Non-pigmented ciliary epithelial cell (primary cell): ENCODE data around the gene COL9A3.

ENCODE experiments used
- DNase-seq: peaks from one replicate; pipeline ENCODE4 v3.0.0-alpha.2; 2010; ENCODE audit warnings: low read depth

COL9A3 gene

DNA sequence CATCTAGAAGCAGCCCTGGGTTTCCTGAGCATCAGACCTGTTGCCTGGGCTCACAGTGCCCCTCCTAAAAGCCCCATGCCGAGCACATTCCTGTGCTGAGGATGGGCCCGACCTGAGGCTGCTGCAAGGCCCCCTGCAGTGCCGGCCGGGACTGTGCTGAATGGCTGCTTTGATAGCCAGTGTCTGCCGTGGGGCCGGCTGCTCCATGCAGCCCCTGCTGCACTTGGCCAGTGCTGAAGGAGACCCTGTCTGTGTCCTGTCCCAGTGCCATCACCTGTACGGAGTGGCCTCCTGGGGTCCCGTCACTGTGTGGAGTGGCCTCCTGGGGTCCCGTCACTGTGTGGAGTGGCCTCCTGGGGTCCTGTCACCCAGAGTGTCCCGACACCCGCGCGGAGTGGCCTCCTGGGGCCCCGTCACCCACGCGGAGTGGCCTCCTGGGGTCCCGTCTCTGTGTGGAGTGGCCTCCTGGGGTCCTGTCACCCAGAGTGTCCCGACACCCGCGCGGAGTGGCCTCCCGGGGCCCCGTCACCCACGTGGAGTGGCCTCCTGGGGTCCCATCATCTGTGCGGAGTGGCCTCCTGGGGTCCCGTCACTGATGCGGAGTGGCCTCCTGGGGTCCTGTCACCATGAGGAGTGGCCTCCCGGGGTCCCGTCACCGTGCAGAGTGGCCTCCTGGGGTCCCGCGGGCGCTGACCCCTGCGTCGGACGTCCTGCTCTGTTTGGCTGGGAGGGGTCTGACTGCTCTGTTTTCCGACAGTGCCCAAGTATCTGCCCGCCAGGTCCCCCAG, 7.0 kb downstream of the COL9A3 start:
- no peak for DNase-seq

- no peak for DNase-seq
These were observed 7.9 kb downstream of the COL9A3 start for GRCh38 chr20:62824476-62825332.

- no peak for DNase-seq
These were observed 8.6 kb downstream of the COL9A3 start for GRCh38 chr20:62825333-62825985.

- no peak for DNase-seq
These were observed 9.3 kb downstream of the COL9A3 start for GRCh38 chr20:62825986-62826645.

- DNase-seq: no peak
These were observed 9.9 kb downstream of the COL9A3 start for GRCh38 chr20:62826646-62827310.

GRCh38 chr20:62827311-62828038, 10.6 kb downstream of the COL9A3 start:
- no peak for DNase-seq

GRCh38 chr20:62828051-62828450, 11.2 kb downstream of the COL9A3 start:
- DNase-seq: no peak

- DNase-seq: no peak
These were observed 11.8 kb downstream of the COL9A3 start for GRCh38 chr20:62828511-62829230.

DNA sequence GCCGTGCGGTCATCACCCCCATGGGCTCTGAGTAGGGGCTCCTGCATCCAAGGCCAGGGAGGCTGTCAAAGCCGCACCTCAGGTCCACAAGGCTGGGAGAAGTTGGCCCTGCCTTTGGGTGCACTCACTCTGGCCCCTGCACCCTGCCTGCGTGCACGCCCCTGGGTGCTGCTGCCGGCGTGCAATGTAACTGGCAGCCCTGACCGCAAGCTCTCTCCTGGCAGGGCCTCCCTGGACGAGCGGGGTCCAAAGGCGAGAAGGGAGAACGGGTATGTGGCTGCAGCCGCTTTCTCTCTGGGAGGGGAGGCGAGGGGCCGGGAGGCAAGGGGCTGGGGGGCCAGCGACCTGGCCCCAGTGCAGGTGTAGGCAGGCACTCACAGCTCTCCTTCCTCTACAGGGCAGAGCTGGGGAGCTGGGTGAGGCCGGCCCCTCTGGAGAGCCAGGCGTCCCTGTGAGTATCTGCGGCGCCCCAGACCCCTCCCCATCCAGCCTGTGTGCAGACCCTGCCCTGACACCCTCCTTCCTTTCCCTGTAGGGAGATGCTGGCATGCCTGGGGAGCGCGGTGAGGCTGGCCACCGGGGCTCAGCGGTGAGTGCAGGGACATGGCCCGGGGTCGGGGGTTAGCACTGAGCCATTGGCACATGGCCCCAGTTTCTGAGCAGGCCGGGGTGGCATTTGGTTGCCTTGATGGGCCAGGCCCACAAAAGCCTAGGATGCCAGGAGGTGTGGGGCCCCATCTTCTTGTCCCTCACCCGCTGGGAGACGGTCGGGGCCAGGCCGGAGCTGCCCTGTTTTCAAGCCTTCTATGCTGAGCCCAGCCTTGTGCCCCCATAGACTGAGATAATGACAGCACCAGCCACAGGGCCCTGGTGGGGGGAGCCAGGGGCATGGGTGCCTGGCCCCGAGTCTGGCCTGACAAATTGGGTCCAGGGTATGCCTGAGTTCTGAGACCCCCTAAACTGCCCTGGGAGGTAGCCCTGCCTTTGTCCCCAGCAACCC, 12.7 kb downstream of the COL9A3 start:
- DNase-seq: no peak

DNA sequence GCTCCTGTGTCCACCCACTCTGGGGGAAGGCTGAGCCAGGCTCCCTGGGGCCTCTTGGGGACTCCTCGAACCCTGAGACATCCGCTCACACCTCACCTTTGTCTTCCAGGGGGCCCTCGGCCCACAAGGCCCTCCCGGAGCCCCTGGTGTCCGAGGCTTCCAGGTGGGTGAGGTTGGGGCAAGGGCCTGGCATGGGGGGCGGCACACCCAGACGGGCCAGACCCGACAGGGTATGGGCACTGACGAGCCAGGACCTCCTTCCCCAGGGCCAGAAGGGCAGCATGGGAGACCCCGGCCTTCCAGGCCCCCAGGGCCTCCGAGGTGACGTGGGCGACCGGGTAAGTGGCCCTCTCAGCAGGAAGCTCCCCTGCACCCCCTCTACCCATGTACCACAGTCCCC, 13.4 kb downstream of the COL9A3 start:
- DNase-seq: no peak

DNA sequence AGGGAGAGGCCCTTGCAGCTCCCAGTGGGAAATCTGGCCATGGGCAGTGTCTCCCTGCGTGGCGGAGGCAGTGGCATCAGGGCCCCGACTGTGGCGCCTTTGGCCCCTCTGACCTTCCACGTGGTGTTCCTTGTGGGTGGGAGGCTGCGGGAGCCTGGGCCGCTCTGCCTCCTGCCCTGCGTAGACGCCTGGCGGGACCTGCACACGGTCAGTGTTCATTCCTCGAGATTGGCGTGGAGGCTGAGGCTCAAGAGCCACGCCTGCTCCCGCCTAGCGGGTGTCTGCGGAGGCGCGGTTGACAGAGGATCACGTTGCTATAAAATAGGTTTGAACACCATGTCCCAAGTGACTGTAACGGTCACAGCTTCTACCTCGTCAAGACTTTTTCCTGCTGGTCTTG, 14.0 kb downstream of the COL9A3 start:
- DNase-seq: no peak

- DNase-seq: no peak
These were observed 14.5 kb downstream of the COL9A3 start for GRCh38 chr20:62831361-62831788.

- no peak for DNase-seq
These were observed 15.0 kb downstream of the COL9A3 start for GRCh38 chr20:62831854-62832211.

GRCh38 chr20:62832212-62832922, 15.5 kb downstream of the COL9A3 start:
- DNase-seq: no peak

GRCh38 chr20:62832951-62833391, 16.1 kb downstream of the COL9A3 start:
- no peak for DNase-seq

GRCh38 chr20:62834967-62835730, 18.3 kb downstream of the COL9A3 start:
- no peak for DNase-seq
